HL-60 (cell line): Measurements from ENCODE around the gene TNIK.

Source experiments
- DNase-seq, 2 experiments: peaks; one replicate each; pipeline ENCODE4 v3.0.0-alpha.2; 2010 to 2020; ENCODE audit warnings: low read depth in 1 of 2, low spot score in 1 of 2
- H3K27ac ChIP-seq: fragments of 250-450 bp; sonication (Bioruptor Pico); replicated peaks from 2 replicates; pipeline ENCODE4 v1.5.1; 2020; ENCODE audit warnings: mild to moderate bottlenecking, moderate library complexity
- H3K27me3 ChIP-seq: fragments of 250-450 bp; sonication (Bioruptor Pico); 2 replicates; pipeline ENCODE4 v1.5.1; 2021; ENCODE audit warnings: mild to moderate bottlenecking, moderate library complexity; ENCODE audit not compliant: insufficient read depth, poor library complexity, severe bottlenecking
- H3K4me3 ChIP-seq: replicated peaks from 2 replicates; pipeline ENCODE4 v1.5.1; 2011; ENCODE audit warnings: mild to moderate bottlenecking, control low read depth, low read length; ENCODE audit not compliant: insufficient read depth
- GABPA ChIP-seq: IDR thresholded peaks from 2 replicates; pipeline ENCODE4 v1.6.1; 2012; ENCODE audit warnings: low read depth
- POLR2AphosphoS5 ChIP-seq: IDR thresholded peaks from 2 replicates; pipeline ENCODE4 v1.6.1; 2012; ENCODE audit warnings: low read depth
- SPI1 ChIP-seq: IDR thresholded peaks from 2 replicates; pipeline ENCODE4 v1.6.1; 2012; ENCODE audit warnings: low read depth, mild to moderate bottlenecking, borderline replicate concordance
- TF ChIP-seq, protein P1 (sequence below): IDR thresholded peaks from 2 replicates; pipeline ENCODE4 v1.6.1; 2012; ENCODE audit warnings: low read depth; ENCODE audit not compliant: insufficient replicate concordance
- TF ChIP-seq, protein P2 (sequence below): IDR thresholded peaks from one replicate; pipeline ENCODE4 v1.5.1; 2011; ENCODE audit warnings: low read length, control low read depth, inconsistent platforms; ENCODE audit not compliant: insufficient read depth

Gene TNIK

DNA sequence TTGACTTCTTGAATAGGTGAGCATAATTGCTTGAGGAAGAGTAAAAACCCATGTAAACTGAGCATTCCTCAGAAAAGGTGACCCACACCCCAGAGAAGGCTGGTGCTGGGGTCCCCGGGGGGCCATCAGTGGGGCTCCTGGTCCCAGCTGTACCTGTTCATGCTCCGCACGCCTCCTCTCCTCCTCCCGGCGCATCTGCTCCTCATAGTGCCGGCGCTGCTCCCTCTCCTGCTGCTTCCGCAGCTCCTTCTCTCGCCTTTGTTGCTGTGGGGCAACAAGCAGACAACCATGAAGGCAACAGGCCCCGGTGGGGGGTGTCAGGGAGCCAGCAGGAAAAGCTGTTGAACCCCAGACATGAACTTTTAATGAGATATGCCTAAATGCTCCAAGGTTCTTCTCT is 320.0 kb downstream of the TNIK start:
- TF ChIP-seq POLR2AphosphoS5 (no peak), GABPA (no peak), SPI1 (no peak)
- TF ChIP-seq, protein P1, sequence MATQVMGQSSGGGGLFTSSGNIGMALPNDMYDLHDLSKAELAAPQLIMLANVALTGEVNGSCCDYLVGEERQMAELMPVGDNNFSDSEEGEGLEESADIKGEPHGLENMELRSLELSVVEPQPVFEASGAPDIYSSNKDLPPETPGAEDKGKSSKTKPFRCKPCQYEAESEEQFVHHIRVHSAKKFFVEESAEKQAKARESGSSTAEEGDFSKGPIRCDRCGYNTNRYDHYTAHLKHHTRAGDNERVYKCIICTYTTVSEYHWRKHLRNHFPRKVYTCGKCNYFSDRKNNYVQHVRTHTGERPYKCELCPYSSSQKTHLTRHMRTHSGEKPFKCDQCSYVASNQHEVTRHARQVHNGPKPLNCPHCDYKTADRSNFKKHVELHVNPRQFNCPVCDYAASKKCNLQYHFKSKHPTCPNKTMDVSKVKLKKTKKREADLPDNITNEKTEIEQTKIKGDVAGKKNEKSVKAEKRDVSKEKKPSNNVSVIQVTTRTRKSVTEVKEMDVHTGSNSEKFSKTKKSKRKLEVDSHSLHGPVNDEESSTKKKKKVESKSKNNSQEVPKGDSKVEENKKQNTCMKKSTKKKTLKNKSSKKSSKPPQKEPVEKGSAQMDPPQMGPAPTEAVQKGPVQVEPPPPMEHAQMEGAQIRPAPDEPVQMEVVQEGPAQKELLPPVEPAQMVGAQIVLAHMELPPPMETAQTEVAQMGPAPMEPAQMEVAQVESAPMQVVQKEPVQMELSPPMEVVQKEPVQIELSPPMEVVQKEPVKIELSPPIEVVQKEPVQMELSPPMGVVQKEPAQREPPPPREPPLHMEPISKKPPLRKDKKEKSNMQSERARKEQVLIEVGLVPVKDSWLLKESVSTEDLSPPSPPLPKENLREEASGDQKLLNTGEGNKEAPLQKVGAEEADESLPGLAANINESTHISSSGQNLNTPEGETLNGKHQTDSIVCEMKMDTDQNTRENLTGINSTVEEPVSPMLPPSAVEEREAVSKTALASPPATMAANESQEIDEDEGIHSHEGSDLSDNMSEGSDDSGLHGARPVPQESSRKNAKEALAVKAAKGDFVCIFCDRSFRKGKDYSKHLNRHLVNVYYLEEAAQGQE: no peak
- TF ChIP-seq, protein P2, sequence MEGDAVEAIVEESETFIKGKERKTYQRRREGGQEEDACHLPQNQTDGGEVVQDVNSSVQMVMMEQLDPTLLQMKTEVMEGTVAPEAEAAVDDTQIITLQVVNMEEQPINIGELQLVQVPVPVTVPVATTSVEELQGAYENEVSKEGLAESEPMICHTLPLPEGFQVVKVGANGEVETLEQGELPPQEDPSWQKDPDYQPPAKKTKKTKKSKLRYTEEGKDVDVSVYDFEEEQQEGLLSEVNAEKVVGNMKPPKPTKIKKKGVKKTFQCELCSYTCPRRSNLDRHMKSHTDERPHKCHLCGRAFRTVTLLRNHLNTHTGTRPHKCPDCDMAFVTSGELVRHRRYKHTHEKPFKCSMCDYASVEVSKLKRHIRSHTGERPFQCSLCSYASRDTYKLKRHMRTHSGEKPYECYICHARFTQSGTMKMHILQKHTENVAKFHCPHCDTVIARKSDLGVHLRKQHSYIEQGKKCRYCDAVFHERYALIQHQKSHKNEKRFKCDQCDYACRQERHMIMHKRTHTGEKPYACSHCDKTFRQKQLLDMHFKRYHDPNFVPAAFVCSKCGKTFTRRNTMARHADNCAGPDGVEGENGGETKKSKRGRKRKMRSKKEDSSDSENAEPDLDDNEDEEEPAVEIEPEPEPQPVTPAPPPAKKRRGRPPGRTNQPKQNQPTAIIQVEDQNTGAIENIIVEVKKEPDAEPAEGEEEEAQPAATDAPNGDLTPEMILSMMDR: no peak
- no peak overlapping the region for H3K27ac ChIP-seq
- H3K27me3 ChIP-seq: no peaks in the 10 kb centered on the region
- DNase-seq: no peak
- no peak overlapping the region for H3K4me3 ChIP-seq

DNA sequence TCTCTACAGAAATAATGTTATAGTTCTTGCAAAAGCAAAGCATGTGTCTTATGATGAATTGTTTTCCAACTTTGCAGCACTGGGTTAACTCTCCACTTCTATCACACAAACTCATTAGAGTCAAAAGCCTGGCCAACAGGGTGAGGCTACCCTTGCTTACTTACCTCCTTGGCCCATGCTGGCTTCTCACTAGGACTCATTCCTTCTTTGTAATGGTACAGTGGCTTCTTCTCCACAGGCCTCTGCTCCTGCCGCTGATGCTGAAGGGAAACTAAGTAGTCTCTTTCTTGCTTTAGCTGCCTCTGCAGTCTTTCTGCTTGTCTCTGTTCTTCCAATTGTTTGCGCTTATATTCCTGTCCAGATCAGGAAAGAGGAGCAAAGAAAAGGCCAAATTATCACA is 322.2 kb downstream of the TNIK start:
- no peak for TF ChIP-seq GABPA
- TF ChIP-seq, protein P1: no peak
- TF ChIP-seq SPI1: no peak
- no peak for TF ChIP-seq POLR2AphosphoS5
- TF ChIP-seq, protein P2: no peak
- no peaks in the 10 kb centered on the region for H3K27me3 ChIP-seq
- no peak overlapping the region for H3K27ac ChIP-seq
- no peak overlapping the region for H3K4me3 ChIP-seq
- no peak for DNase-seq

DNA sequence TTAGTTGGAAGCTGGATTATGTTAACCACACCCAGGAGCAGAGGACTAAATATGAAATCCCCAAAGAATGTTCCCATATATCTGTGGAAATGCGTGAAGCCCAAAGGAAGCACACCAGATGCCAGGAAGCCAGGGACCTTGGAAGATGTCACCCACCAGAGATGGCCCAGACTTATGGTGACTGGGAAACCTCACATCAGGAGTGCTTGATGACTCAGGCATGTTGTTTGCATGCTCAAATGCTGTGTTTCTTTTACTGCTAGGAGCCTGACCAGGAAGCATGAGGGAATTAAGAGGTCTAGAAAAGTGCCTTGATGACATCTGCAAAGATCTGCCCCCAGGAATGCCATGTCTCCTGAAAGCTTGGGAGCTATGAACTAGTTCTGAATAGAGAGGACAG is 324.7 kb downstream of the TNIK start:
- Histone ChIP-seq H3K27ac (no peak overlapping the region), H3K4me3 (no peak overlapping the region), H3K27me3 (no peaks in the 10 kb centered on the region)
- TF ChIP-seq, protein P2: no peak
- TF ChIP-seq, protein P1: no peak
- no peak for TF ChIP-seq SPI1
- no peak for TF ChIP-seq GABPA
- TF ChIP-seq POLR2AphosphoS5: no peak
- no peak for DNase-seq
